K562 (cell line): ENCODE data around the gene GPR27. TPM values are rescaled to one million over a fixed set of nuclear protein-coding genes. Genes with fewer than 3 reads are reported as not detected.

Source experiments
- ATAC-seq: fragments of 200-7000 bp; cut with Tn5 transposase; 3 replicates; pipeline ENCODE4 v1.9.1; 2020; ENCODE audit warnings: moderate library complexity
- BruUV-seq: library from RNA; stranded (reverse); fragments of 400-500 nt; replicated peaks from 2 replicates; lab custom pipeline; 2021; lab: Mats Ljungman, UMichigan
- CTCF ChIA-PET: fragments of 300-600 bp; formaldehyde crosslinking; extraction: SDS; loops from one replicate; lab custom pipeline; 2021; ENCODE audit warnings: low intra/inter-chr PET ratio; lab: Yijun Ruan, JAX
- POLR2A ChIA-PET: fragments of 300-600, 350-650 bp; sonication (Branson Sonifier 250); formaldehyde crosslinking; extraction: SDS; loops from one replicate; lab custom pipeline; 2021; ENCODE audit warnings: antibody characterized with exemption, inconsistent platforms; lab: Yijun Ruan, JAX
- DNase-seq, 4 experiments: peaks; one replicate each; pipeline versions ENCODE4 v3.0.0 to v3.0.0-alpha.2; 2011 to 2018; ENCODE audit warnings: low spot score in 3 of 4, mixed read lengths in 3 of 4; ENCODE audit errors: extremely low read depth in 1 of 4
- FAIRE-seq: peaks from 2 replicates; lab custom pipeline; 2011; peaks lifted over from hg19 to GRCh38; lab: Jason Lieb, UNC
- H2AFZ ChIP-seq: 2 replicates; pipeline ENCODE4 v1.6.0; 2011; ENCODE audit warnings: low read depth, low read length, control low read depth, inconsistent platforms
- H3K27ac ChIP-seq: fragments of 200-600 bp; 3 replicates; pipeline ENCODE4 v1.8.0; 2011; ENCODE audit warnings: low read depth, mild to moderate bottlenecking, control low read depth, inconsistent platforms, low read length, moderate library complexity, mixed read lengths; ENCODE audit errors: extremely low read depth
- H3K27me3 ChIP-seq, 2 experiments: fragments of 300-600 bp in 1 of 2; 2 replicates in 1 of 2; 3 replicates in 1 of 2; pipeline versions ENCODE4 v1.6.0 to v1.8.0; 2011; ENCODE audit warnings: inconsistent platforms in 2 of 2, low read length in 2 of 2, mild to moderate bottlenecking in 1 of 2, mixed read lengths in 1 of 2, moderate library complexity in 1 of 2; ENCODE audit not compliant: control insufficient read depth in 2 of 2, insufficient read depth in 2 of 2
- H3K36me3 ChIP-seq: fragments of 300-600 bp; 3 replicates; pipeline ENCODE4 v1.8.0; 2011; ENCODE audit warnings: mild to moderate bottlenecking, low read length, inconsistent platforms; ENCODE audit not compliant: control insufficient read depth, insufficient read depth
- H3K4me1 ChIP-seq, 2 experiments: fragments of 200-600 bp in 1 of 2; replicated peaks in 1 of 2; 2 replicates in 1 of 2; 3 replicates in 1 of 2; pipeline versions ENCODE4 v1.5.1 to v1.8.0; 2011; ENCODE audit warnings: inconsistent platforms in 2 of 2, low read length in 2 of 2, mild to moderate bottlenecking in 1 of 2, mixed read lengths in 1 of 2, moderate library complexity in 1 of 2; ENCODE audit not compliant: control insufficient read depth in 2 of 2, insufficient read depth in 2 of 2
- H3K4me2 ChIP-seq: 2 replicates; pipeline ENCODE4 v1.6.1; 2011; ENCODE audit warnings: low read length, control low read depth, inconsistent platforms, mixed read lengths; ENCODE audit not compliant: insufficient read depth
- H3K4me3 ChIP-seq: fragments of 200-600 bp; sonication (generic), shearing (Covaris generic); 2 replicates; pipeline ENCODE4 v1.5.1; 2016; ENCODE audit warnings: control low read depth, inconsistent platforms
- H3K79me2 ChIP-seq: fragments of 200-600 bp; 3 replicates; pipeline ENCODE4 v1.8.0; 2011; ENCODE audit warnings: low read length, inconsistent platforms; ENCODE audit not compliant: control insufficient read depth, insufficient read depth
- H3K9ac ChIP-seq, 2 experiments: 2 replicates each; pipeline versions ENCODE4 v1.6.0 to v1.6.1; 2011; ENCODE audit warnings: low read depth in 2 of 2, low read length in 2 of 2, control low read depth in 1 of 2, inconsistent platforms in 1 of 2, mild to moderate bottlenecking in 1 of 2, mixed read lengths in 1 of 2; ENCODE audit not compliant: insufficient read depth in 1 of 2
- H3K9me1 ChIP-seq: one replicate; pipeline ENCODE4 v1.6.0; 2011; ENCODE audit warnings: inconsistent platforms, mild to moderate bottlenecking, low read length, moderate library complexity; ENCODE audit not compliant: control insufficient read depth, insufficient read depth
- H3K9me3 ChIP-seq: replicated peaks from 2 replicates; pipeline ENCODE4 v1.5.1; 2011; ENCODE audit warnings: low read depth, low read length, inconsistent platforms; ENCODE audit not compliant: control insufficient read depth, insufficient read depth
- H4K20me1 ChIP-seq: replicated peaks from 2 replicates; pipeline ENCODE4 v1.6.1; 2011; ENCODE audit warnings: low read length, inconsistent platforms, mixed read lengths; ENCODE audit not compliant: control insufficient read depth, insufficient read depth
- ARID3A ChIP-seq: IDR thresholded peaks from 2 replicates; pipeline ENCODE4 v1.6.1; 2012; ENCODE audit warnings: low read depth, low read length, improper control_type of control experiment, borderline replicate concordance
- C11orf30 ChIP-seq: fragments of 450-650 bp; IDR thresholded peaks from 2 replicates; pipeline ENCODE4 v1.6.1; 2016; ENCODE audit warnings: low read depth, mild to moderate bottlenecking
- THRAP3 ChIP-seq: fragments of 450-650 bp; IDR thresholded peaks from 2 replicates; pipeline ENCODE4 v1.6.1; 2016; ENCODE audit warnings: mild to moderate bottlenecking, inconsistent platforms, borderline replicate concordance
- ZNF316 ChIP-seq: fragments of 450-650 bp; IDR thresholded peaks from 2 replicates; pipeline ENCODE4 v1.6.1; 2016
- WGBS: fragments of 100-300 bp; shearing (Covaris generic); methylation state at CpG from one replicate; pipeline ENCODE4 v1.1.6; 2016; ENCODE audit warnings: low coverage, mixed read lengths; ENCODE audit not compliant: insufficient coverage; ENCODE audit errors: missing lambda C conversion rate; 5-methylcytosine and 5-hydroxymethylcytosine counted together
- in situ Hi-C: fragments of 300-500 bp; cut with MboI; formaldehyde crosslinking; loops from 4 replicates; pipeline ENCODE4 v1.15.0; 2018; ENCODE audit warnings: inconsistent platforms, mixed read lengths
- intact Hi-C: fragments of 100-400 bp; cut with micrococcal nuclease; formaldehyde crosslinking; loops from 2 replicates; pipeline ENCODE4 v1.14.2; 2022
- polyA plus RNA-seq, 8 experiments: library from polyadenylated mRNA; depleted of rRNA in 4 of 8; stranded (reverse) in 5 of 8; unstranded in 3 of 8; fragments of >200 nt; fragmentation: Nextera tagmentation in 2 of 8; fragmentation: Illumina TruSeq in 1 of 8; extraction: Ambion mirVana in 2 of 8; extraction: Trizol in 1 of 8; gene quantifications; 2 replicates each; pipeline versions ENCODE4 v1.2.1 to v1.2.3, GENCODE V29; 2011 to 2014; ENCODE audit warnings: inconsistent platforms in 1 of 8, missing spikeins in 1 of 8
- total RNA-seq, 7 experiments: library from RNA; depleted of rRNA in 6 of 7; stranded (reverse); fragments of >200 nt in 6 of 7; fragmentation: Illumina TruSeq in 2 of 7; extraction: Trizol in 2 of 7; gene quantifications; 2 replicates each; pipeline versions ENCODE4 v1.2.1 to v1.2.3, GENCODE V29; 2011 to 2021; ENCODE audit warnings: low replicate concordance in 1 of 7

GPR27 gene
- total and polyA plus RNA-seq, 9 of the 15 experiments (the other 6 are each of a cell fraction or from before 2014, with no cell fraction given) = not detected

- TF ChIP-seq THRAP3 = no peak
Observed at GRCh38 chr3:71732637-71733036, 21.0 kb upstream of the GPR27 start (continued).

GRCh38 chr3:71733319-71733718 is 20.3 kb upstream of the GPR27 start:
- POLR2A ChIA-PET = interaction anchor here (0.6 kb wide), 1 partner anchor 73 kb away, joined by 4 read pairs; no protein-coding TSS in a partner anchor

More at GRCh38 chr3:71733319-71733718, 20.3 kb upstream of the GPR27 start:
- intact Hi-C loops = no loop called here
- Histone ChIP-seq H4K20me1 (no peaks in the 10 kb centered on the region), H2AFZ (no peak overlapping the region), H3K4me2 (no peak overlapping the region), H3K27ac (no peak overlapping the region), H3K9ac (no peak overlapping the region), H3K9me1 (no peaks in the 10 kb centered on the region), H3K27me3 (no peaks in the 10 kb centered on the region; a peak in 1 of 5 replicates), H3K4me1 (no peaks in the 10 kb centered on the region), H3K9me3 (no peaks in the 10 kb centered on the region), H3K36me3 (no peaks in the 10 kb centered on the region), H3K4me3 (no peak overlapping the region), H3K79me2 (no peaks in the 10 kb centered on the region)
- FAIRE-seq = no peak
- no peak for DNase-seq
- WGBS = 0% methylated on average over 2 of the region's 2 CpGs
- TF ChIP-seq ARID3A = no peak
- peak; percentile 28 for TF ChIP-seq ZNF316
- 0 out of 2 replicates have a peak, but pooled peaks have one; percentile 20 for TF ChIP-seq C11orf30
- no TSS peak for BruUV-seq
- CTCF ChIA-PET = no interaction called here
- in situ Hi-C loops = loop anchor here (5.0 to 10.0 kb wide), 2 partner anchors 119 to 531 kb away; no protein-coding TSS in a partner anchor
- ATAC-seq = no peak
